ENCODE results near the gene PHF3.

The PHF3 gene

DNA sequence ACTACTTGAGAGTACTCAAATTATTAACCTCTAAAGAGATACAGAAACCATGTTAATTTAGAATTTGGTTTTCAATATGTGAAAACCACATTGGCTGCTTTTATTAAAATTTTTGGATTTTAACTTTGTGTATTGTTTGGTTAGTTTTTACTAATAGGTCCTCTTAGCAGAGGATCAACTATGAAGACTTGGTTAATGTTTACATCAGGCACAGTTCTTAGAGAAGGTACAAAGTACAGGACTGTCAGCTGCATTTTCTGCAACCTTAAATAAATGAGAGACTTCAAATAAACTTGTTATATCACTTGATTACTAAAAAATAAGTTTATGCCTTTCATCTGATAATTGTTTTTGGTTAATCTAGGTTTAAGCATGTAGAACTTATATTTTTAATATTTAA, 89.1 kb downstream of the PHF3 start:
- Histone ChIP-seq H3K9ac (ENCODE audit: low read length) (no peak overlapping the region), H2AFZ (ENCODE audit: low read length) (no peak overlapping the region), H3K27me3 (ENCODE audit: insufficient read depth, low read length) (no peaks in the 10 kb centered on the region), H3K4me2 (ENCODE audit: low read length) (no peak overlapping the region), H3K27ac (ENCODE audit: low read depth, low read length, poor library complexity, severe bottlenecking) (no peak overlapping the region), H4K20me1 (ENCODE audit: insufficient read depth, low read length) (no peaks in the 10 kb centered on the region), H3F3A (ENCODE audit: insufficient read depth, low read length) (no peaks in the 10 kb centered on the region; the same call in 1 of the 2 replicates), H3K4me1 (ENCODE audit: insufficient read depth, low read length, severe bottlenecking) (no peaks in the 10 kb centered on the region), H3K4me3 (ENCODE audit: low read depth, low read length, poor library complexity, severe bottlenecking) (no peak overlapping the region), H3K36me3 (ENCODE audit: insufficient read depth, low read length) (no peaks in the 10 kb centered on the region), H3K9me2 (ENCODE audit: low read depth, low read length) (no peaks in the 10 kb centered on the region), H3K79me2 (ENCODE audit: insufficient read depth, low read length) (no peaks in the 10 kb centered on the region), H3K9me3 (ENCODE audit: low read length) (no peaks in the 10 kb centered on the region)
- TF ChIP-seq, protein P1, sequence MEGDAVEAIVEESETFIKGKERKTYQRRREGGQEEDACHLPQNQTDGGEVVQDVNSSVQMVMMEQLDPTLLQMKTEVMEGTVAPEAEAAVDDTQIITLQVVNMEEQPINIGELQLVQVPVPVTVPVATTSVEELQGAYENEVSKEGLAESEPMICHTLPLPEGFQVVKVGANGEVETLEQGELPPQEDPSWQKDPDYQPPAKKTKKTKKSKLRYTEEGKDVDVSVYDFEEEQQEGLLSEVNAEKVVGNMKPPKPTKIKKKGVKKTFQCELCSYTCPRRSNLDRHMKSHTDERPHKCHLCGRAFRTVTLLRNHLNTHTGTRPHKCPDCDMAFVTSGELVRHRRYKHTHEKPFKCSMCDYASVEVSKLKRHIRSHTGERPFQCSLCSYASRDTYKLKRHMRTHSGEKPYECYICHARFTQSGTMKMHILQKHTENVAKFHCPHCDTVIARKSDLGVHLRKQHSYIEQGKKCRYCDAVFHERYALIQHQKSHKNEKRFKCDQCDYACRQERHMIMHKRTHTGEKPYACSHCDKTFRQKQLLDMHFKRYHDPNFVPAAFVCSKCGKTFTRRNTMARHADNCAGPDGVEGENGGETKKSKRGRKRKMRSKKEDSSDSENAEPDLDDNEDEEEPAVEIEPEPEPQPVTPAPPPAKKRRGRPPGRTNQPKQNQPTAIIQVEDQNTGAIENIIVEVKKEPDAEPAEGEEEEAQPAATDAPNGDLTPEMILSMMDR (IDR thresholded peaks at IDR 0.05; ENCODE audit: low read length): no peak

DNA sequence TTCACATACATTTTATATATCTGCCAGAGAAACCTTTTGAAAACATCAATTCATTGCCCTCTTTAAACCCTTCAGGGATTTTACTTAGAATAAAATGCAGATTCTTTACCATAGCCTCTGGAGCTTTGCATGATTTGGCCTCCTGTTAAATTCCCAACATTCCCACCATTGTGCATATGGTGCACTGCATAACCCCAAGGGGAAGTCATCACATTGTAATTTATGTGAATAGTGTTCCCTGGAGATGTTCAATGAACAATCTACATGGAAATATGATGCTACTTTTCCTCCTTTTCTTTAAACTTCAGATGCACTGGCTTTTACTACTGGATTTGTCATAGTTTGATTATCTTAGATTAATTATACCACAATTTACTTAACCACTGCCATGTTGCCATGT, 94.7 kb downstream of the PHF3 start:
- no peak for TF ChIP-seq EZH2 (IDR thresholded peaks at IDR 0.05; ENCODE audit: borderline replicate concordance, low read length)
- TF ChIP-seq, protein P1 (IDR thresholded peaks at IDR 0.05; ENCODE audit: low read length): no peak
- H3K4me3 ChIP-seq (ENCODE audit: low read depth, low read length, poor library complexity, severe bottlenecking): no peak overlapping the region
- H3K4me1 ChIP-seq (ENCODE audit: insufficient read depth, low read length, severe bottlenecking): no peaks in the 10 kb centered on the region
- no peaks in the 10 kb centered on the region for H3K27me3 ChIP-seq (ENCODE audit: insufficient read depth, low read length)
- H4K20me1 ChIP-seq (ENCODE audit: insufficient read depth, low read length): no peaks in the 10 kb centered on the region
- H3K9me3 ChIP-seq (ENCODE audit: low read length): no peaks in the 10 kb centered on the region
- no peaks in the 10 kb centered on the region for H3F3A ChIP-seq (ENCODE audit: insufficient read depth, low read length)
- no peaks in the 10 kb centered on the region for H3K9me2 ChIP-seq (ENCODE audit: low read depth, low read length)
- no peak overlapping the region for H3K9ac ChIP-seq (ENCODE audit: low read length)
- H3K79me2 ChIP-seq (ENCODE audit: insufficient read depth, low read length): no peaks in the 10 kb centered on the region
- H3K36me3 ChIP-seq (ENCODE audit: insufficient read depth, low read length): no peaks in the 10 kb centered on the region
- H3K4me2 ChIP-seq (ENCODE audit: low read length): no peak overlapping the region
- H2AFZ ChIP-seq (ENCODE audit: low read length): no peak overlapping the region
- H3K27ac ChIP-seq (ENCODE audit: low read depth, low read length, poor library complexity, severe bottlenecking): no peak overlapping the region

DNA sequence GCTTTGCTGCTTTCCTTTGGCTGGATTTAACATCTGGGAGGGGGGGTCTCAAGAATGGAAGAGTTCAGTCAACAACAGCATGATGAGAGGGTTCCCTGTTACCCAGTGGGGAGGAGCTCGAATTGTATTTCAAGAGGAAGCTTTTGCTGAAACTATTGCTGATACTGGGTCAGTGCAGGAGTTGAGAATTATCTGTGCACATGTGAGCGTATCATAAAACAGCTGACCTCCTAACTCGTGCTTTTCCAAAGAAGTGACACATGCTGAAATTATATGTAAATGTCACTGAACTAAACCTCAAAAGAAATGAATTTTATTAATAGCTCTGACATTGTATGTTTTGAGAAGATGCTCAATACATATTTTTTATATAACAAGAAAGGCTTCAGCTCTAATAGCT, 96.3 kb downstream of the PHF3 start:
- Histone ChIP-seq H2AFZ (ENCODE audit: low read length) (no peak overlapping the region), H3K4me3 (ENCODE audit: low read depth, low read length, poor library complexity, severe bottlenecking) (no peak overlapping the region), H3K79me2 (ENCODE audit: insufficient read depth, low read length) (no peaks in the 10 kb centered on the region), H3K4me1 (ENCODE audit: insufficient read depth, low read length, severe bottlenecking) (no peaks in the 10 kb centered on the region), H3K27me3 (ENCODE audit: insufficient read depth, low read length) (no peaks in the 10 kb centered on the region), H3K9me3 (ENCODE audit: low read length) (no peaks in the 10 kb centered on the region), H3K4me2 (ENCODE audit: low read length) (no peak overlapping the region), H3K36me3 (ENCODE audit: insufficient read depth, low read length) (no peaks in the 10 kb centered on the region), H3K27ac (ENCODE audit: low read depth, low read length, poor library complexity, severe bottlenecking) (no peak overlapping the region), H4K20me1 (ENCODE audit: insufficient read depth, low read length) (no peaks in the 10 kb centered on the region), H3K9me2 (ENCODE audit: low read depth, low read length) (no peaks in the 10 kb centered on the region), H3K9ac (ENCODE audit: low read length) (no peak overlapping the region), H3F3A (ENCODE audit: insufficient read depth, low read length) (no peaks in the 10 kb centered on the region)
- TF ChIP-seq, protein P1 (IDR thresholded peaks at IDR 0.05; ENCODE audit: low read length): no peak
- TF ChIP-seq EZH2 (IDR thresholded peaks at IDR 0.05; ENCODE audit: borderline replicate concordance, low read length): no peak
